ENCODE data around the gene ZNF701.
A peak's percentile ranks its signal among the peaks of the same experiment; 100 is the strongest.
"Not testable (repeated sequence)": the region's sequence is repeated elsewhere in the genome, so short reads cannot be mapped to it uniquely, and the experiment has no call there.

The ZNF701 gene

GRCh38 chr19:52566588-52566987 is 3.5 kb upstream of the ZNF701 start:
- no peak for DNase-seq

- DNase-seq = no peak
Observed at GRCh38 chr19:52567921-52568320, 2.2 kb upstream of the ZNF701 start.

- DNase-seq = not testable (repeated sequence)
Observed at GRCh38 chr19:52569638-52569999, 468 bp upstream of the ZNF701 start.

- no peak for DNase-seq
Observed at GRCh38 chr19:52584736-52585440, 14.8 kb downstream of the ZNF701 start.

- no peak for DNase-seq
Observed at GRCh38 chr19:52585604-52586003, 15.5 kb downstream of the ZNF701 start.

DNA sequence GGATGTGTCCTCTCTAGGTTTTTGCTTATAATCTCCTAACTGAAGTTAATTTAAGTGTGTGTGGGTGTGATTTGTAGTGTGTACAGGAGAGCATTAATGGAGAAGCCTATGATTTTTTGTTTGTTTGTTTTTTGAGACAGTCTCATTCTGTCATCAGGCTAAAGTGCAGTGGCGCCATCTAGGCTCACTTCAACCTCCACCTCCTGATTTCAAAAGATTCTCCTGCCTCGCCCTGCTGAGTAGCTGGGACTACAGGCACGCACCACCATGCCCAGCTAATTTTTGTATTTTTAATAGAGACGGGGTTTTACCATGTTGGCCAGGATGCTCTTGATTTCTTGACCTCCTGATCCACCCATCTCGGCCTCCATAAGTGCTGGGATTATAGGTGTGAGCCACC is 20.6 kb downstream of the ZNF701 start:
- no peak for DNase-seq

DNA sequence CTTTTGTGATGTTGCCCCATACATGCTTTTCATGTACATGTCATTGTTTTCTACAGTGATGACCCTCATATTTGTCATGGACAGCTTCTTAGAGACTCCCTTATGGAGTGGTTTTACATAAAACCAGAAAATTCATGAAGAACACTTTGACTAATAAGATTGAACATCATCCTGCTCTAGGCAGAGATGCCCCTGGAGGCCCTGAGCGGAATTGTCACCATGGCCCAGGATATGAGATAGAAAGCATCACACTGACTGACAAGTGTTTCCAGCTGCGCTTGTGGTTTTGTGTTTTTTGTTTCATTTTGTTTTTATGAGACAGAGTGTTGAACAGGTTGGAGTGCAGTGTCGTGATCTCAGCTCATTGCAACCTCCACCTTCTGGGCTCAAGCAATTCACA is 22.2 kb downstream of the ZNF701 start:
- DNase-seq = no peak

GRCh38 chr19:52593441-52593840 is 23.4 kb downstream of the ZNF701 start:
- not testable (repeated sequence) for DNase-seq

GRCh38 chr19:52599241-52599640 is 29.2 kb downstream of the ZNF701 start:
- DNase-seq = no peak

GRCh38 chr19:52600639-52601024 is 30.5 kb downstream of the ZNF701 start:
- no peak for DNase-seq

DNA sequence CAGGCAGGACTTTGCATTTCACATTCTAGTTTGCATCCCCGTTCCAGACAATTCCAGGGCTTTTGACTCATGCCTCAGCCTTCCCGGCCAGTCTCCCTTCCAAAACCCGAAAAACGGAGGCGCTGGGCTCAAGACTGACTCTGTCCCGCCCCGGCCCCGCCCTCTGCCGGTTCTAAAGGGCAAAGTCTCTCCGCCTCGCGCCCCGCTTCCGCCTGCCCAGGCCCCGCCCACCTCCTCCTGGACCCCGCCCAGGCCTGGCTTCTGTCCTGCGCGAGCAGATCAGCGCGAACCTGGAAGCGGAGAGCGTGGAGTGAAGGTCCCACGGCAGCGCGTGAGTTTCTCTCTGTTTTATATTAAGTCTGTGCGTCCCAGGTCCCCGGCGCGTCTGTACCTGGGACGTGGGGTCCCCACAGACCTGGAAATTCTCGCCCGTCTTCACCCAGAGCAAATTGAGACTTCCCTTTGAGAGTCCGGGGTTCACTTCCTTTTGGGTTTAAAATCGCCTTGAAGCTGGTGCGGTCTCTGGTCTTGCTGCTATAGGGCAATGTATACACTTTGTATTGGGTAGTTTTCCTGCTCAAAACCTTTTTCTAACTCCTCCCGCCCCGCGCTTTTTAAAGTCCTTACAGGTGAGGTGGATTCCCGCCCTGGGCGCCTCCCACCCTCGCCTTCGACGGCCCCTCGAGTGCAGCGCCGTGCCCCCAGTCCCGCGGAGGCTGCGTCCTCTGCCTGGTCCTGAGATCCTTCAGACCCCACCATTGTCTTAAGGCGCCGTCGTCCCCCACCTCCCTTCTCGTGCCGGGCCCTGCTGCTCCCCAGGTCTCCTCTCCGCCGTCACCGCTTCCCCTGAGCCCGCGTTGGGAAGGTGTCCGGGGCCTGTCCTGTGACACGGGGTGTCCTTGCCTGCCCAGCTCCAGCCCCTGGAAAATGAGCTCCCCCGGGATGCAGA is 31.2 kb downstream of the ZNF701 start:
- peak; percentile 26 for DNase-seq

DNA sequence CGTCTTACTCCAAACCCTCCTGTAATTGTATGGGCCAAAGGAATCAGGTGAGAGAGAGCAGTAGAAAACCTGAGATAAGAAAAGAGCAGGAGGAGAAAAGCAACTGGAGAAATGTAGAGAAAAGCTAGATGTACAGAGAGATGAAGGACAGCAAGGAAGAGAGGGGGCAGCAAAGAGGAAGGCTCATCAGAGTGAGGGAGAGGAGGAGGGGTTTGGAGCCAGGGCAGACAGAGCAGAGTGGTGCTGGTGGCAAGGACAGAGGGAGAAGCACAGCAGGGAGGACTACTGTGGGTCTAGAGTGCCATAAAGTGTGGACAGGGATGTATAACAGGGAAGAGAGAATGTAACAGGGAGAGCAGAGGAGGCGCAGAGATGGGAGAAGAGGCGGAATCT is 31.9 kb downstream of the ZNF701 start:
- not testable (repeated sequence) for DNase-seq

DNA sequence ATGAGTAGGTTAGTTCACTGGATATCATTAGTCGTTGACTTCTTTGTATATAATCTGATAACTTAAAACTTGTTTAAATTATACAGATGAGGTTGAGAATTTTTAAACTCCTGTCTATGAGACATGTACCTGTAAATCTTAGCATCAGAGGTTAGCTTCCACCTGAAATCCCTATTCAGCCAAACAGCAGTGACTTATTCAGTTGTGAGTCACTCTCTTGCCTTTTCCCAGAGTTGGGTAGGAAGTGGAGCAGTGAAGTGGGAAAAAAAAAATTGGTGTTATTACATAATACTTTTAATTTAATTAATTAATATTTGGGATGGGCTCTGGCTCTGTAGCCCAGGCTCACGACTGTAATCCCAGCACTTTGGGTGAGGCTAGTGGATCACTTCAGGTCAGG is 32.9 kb downstream of the ZNF701 start:
- no peak for DNase-seq

GRCh38 chr19:52603558-52604207 is 33.6 kb downstream of the ZNF701 start:
- DNase-seq = no peak

DNA sequence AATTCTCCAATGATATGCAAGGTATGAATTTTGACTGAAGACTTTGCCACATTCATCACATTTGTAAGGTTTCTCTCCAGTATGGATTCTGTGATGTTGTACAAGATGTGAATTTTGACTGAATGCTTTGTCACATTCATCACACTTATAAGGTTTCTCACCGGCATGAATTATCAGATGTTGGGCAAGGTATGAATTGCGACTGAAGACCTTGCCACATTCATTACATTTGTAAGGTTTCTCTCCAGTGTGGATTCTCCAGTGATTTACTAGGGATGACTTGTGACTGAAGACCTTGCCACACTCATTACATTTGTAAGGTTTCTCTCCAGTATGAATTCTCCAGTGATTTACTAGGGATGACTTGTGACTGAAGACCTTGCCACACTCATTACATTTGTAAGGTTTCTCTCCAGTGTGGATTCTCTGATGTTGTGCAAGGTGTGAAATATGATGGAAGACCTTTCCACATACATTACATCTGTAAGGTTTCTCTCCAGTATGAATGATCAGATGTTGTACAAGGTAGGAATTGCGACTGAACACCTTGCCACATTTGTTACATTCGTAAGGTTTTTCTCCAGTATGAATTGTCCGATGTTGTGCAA is 43.3 kb downstream of the ZNF701 start:
- DNase-seq = no peak

GRCh38 chr19:52621376-52621775 is 51.3 kb downstream of the ZNF701 start:
- DNase-seq = no peak

- DNase-seq = no peak
Observed at GRCh38 chr19:52622261-52622660, 52.2 kb downstream of the ZNF701 start.

- no peak for DNase-seq
Observed at GRCh38 chr19:52626915-52627314, 56.8 kb downstream of the ZNF701 start.

GRCh38 chr19:52627441-52627840 is 57.4 kb downstream of the ZNF701 start:
- DNase-seq = not testable (repeated sequence)

DNA sequence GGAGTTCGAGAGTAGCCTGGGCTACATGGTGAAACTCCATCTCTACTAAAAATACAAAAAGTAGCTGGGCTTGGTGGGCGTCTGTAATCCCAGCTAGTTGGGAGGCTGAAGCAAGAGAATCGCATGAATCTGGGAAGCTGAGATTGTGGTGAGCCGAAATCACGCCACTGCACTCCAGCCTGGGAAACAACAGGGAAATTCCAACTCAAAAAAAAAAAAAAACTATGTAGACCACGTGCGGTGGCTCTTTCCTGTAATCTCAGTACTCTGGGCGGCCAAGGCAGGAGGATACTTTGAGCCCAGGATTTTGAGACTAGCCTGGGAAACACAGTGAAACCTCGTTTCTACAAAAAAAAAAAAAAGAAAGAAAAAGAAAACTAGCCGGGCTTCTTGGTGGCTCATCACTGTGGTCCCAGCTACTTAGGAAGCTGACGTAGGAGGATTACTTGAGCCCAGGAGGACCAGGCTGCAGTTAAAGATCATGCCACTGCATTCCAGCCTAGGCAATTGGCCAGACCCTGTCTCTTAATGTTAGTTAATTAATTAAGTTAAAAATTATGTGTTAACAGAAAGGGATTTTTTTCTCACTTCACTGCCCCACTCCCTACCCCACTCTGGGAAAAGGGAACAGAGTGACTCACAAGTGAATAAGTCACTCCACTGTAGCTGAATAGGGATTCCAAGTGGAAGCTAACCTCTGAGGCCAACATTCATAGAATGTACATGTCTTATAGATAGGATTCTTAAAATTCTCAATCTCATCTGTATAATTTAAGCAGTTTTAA is 65.9 kb downstream of the ZNF701 start:
- DNase-seq = no peak

Data from GOT3 (cell line).